Activated gamma-delta T cell (primary cell): Measurements from ENCODE around the gene MIOX.

Source experiments
- DNase-seq: peaks from one replicate; lab custom pipeline; 2025; lab: John Stamatoyannopoulos, UW

Gene MIOX

DNA sequence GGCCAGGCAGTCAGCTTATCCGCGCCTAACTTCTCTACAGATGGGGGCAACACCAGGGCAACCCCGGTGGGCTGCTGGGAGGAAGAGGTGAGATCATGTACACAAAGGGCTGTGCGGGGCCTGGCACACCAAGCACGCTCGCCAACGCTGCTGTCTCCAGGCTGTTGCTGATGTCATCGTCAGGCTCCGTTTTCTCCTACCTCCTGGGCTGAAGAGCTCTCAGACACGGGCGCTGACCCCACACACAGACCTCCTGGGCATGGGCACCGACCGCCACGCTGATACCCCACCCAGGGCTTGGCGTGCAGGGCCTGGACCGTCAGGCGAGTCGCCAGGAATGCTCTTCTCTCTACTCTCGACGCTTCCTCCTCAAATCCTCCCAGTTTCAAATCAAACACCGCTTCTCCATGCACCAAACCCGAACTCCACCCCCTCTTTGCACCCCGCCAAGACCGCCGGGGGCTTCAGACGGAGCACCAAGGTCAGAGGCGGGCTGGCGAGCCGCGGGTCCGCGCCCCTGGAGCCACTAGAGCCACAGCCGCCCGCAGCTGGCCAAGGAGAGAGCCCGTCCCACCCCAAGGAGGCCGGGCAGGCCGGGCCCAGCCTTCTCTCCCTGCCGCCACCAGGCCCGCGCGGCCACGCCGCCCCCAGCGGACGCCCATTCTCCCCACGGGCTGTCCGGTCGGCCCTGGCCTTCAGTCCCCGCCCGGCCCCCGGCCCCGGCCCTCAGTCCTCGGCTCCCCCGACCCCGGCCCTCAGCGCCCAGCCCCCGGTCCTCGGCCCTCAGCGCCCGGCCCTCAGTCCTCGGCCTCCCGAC, 12.6 kb upstream of the MIOX start:
- no peak for DNase-seq

DNA sequence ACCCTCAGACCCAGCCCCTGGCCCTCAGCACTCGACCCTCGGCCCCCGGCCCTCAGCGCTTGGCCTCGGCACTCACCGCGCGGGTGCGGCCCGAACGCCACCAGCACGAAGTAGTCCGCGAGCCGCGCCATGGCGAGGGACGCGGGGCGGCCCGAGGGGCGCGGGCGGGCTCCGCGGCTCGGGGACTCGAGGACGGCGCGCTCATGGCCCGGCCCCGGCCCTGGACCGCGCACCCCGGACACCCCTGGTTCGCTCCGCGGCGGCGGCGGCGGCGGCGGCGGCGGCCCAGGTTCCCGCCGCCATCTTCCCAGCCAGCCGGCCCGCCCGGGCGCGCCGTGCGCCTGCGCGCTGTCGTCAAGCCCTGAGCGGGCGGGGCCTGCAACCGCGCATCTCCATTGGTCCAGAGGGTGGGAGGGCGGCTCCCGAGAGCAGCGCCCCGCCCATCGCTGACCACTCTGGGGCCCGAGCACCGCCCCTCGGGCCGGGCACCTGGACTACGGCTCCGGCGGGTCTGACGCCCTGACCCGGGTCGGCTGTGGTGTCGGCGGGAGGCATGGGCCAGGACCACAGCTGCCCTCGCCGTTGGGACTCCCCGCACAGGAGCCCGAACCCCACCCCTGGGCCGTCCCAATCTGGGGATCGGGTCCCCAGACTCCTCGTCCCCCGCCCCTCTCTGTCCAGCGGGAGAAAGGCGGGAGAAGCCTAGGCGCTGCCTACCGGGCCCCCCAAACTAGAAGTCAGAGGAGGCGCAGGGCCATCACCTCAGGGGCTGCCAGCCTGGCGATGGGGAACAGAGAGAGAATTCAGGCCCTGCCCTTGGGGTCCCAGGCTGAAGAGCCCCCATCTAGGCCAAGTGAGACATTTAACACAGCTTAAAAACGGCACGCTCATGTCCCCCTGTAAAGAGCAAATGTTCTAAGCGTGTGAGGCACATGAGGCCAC, 11.7 kb upstream of the MIOX start, which contains the start of gene SBF1:
Gene SBF1 (minus strand): TSS at position 326 of the 942 bp plus-strand sequence. CDS start 195 bp downstream, at position 131.
- DNase-seq, result peak; percentile 83

DNA sequence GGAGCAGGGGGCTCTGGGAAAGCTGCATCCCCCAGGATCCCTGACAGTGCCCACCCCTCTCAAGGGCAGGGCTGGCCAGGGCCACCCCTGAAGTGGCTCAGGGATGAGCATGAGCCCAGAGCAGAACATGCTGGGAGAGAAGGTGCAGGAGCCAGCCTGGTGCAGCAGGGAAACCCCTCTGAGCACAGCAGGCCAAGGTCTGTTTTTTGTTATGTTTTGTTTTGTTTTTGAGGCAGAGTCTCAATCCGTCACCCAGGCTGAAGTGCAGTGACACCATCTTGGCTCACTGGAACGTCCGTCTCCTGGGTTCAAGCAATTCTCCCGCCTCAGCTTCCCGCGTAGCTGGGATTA, 11.0 kb upstream of the MIOX start:
- no peak for DNase-seq

DNA sequence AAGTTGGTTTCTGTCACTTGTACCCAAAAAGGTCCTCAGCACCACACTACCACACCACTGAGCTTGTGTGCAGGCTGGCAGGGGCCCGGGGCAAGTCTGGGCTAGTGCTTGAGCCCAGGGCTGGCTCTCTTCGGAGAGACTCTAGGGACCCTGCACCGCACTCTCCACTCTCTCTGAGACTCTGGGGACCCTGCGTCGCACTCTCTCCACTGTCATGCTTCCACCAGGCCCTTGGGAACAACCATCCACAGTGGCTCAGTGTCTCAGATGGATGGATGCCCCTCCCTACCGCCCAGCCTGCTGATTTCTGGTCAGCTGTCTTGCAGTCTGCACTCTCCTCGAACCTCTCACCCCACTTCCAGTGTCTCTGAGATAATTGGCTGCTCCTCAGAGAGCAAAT, 9.8 kb upstream of the MIOX start:
- DNase-seq, result no peak

DNA sequence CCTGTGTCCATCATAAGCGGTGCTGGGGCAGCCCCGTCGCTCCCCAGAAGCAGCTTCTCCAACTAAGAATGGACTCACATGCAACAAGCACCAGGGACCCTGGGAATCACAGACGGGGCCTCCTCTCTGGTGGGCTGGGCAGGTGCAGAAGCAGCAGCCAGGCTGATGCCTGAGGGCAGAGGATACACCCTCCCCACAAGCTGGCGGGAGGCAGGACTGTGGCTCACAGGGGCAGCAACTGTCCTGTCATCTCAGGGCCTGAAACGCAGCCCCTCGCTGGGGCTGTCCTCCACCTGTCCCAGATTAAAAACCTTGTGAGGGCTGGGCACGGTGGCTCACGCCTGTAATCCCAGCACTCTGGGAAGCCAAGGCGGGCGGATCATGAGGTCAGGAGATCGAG, 8.7 kb upstream of the MIOX start:
- DNase-seq, result no peak

DNA sequence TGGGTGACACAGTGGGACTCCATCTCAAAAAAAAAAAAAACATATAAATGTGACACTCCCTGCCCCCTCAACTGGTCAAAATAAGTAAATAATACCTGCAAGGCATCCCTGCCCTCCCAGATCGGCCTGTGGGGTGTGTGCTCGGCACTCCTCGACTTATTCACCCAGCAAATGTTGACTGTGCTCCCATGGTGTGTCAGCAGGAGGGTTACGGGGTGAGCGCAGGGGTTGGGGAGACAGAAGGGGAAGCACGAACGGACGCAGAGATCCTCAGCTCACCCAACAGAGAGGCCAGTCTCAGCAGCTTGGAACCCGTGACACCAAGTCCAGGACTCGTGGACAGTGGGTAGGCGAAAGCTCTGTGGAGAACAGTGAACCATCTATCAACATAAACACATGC, 6.9 kb upstream of the MIOX start:
- DNase-seq, result no peak

DNA sequence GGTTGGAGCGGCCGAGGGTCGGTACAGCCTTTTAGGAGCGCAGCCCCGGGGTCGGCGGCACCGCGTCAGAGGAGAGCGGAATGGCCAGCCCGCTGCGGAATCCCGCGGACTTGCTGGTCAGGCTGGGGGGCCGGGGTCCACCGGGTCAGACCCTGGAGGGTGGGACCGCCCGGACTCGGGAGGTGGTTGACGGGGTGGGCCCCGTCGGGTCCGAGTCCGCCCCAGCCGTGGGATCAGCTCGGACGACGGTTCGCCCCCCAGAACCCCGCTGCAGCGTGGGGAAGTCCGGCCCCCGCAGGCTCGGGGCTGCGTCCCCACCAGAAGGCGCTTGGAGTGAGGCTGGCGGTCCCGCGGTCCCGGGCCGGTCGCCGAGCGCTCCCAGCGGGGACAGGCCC, 5.6 kb upstream of the MIOX start:
- no peak for DNase-seq

DNA sequence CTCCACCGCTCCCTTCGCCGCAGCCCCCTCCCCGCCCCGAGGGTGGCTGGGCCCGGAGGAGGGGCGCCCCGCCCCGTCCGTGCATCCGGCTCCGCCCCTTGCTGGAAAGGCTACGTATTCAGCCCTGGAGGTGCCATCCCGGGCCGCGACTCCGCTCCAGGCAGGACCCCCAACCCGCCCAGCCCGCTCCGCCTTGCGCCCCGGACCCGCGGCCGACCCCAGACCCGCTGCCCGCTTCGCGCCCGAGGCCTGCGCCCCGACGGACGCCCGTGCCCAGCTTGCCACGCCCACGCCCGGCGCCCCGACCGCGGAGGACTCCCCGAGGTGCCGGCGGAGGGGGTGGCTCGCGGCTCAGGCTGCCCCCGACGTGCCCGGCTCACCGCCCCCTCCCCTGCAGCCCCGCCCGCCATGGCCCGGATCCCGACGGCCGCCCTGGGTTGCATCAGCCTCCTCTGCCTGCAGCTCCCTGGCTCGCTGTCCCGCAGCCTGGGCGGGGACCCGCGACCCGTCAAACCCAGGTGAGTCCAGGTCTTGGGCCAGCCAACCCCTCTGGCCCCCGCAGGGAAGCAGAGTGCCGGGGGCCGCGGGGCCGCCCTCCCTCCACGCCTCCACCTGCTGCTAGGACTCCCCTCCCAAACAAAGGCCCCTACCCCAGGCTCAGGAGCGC, 5.1 kb upstream of the MIOX start, which contains the start of gene ADM2:
Gene ADM2 (plus strand): TSS at position 104 of the 667 bp plus-strand sequence. CDS start 305 bp downstream, at position 409.
- DNase-seq, result peak; percentile 53

DNA sequence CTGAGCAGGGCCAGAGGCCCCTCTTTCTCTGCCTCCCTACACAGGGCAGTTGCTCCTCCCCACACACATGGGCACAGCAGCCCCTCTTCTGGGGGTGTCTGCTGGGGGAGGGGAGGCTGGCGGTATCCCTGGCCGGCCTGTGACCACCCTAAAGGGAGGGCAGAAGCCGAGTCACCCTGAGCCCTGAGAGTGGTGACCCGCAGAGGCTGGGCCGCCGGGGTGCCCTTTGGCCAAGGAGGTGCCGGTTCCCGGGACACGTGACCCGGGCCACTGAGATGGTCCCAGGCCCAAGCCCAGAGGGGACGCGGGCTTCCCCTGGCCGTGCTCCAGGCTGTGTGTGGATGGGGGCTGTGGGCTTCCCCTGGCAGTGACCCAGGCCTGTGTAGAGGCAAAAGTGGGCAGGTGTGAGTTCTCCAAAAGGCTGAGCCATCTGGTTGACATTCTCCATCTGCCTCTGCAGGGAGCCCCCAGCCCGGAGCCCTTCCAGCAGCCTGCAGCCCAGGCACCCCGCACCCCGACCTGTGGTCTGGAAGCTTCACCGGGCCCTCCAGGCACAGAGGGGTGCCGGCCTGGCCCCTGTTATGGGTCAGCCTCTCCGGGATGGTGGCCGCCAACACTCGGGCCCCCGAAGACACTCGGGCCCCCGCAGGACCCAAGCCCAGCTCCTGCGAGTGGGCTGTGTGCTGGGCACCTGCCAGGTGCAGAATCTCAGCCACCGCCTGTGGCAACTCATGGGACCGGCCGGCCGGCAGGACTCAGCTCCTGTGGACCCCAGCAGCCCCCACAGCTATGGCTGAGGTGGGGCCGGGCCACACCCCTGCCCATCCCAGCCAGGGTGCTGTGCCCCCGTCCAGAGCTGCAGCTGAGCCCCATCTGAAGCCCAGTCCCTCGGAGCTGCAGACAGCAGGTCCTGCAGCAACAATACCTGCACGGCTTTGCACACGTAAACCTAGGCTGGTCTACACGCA, 4.3 kb upstream of the MIOX start:
- no peak for DNase-seq

DNA sequence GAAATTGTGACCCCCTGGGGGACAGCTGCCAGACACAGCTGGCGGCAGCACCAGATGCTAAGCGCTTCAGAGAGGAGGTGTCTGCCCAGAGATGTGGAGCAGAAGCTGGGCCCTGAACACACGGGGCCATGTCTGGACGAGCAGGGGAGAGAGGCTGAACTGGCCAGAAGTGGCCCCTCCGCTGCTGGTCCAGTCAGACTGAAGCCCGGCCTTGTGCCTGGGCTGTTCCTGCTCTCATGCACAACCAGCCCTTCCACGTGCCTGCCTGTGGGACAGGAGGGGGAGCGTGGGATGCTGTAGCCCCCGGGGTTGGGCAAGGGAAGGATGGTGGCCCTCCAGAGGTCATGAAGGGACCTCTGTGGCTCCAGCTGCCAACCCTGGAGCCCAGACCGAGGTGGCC, 3.6 kb upstream of the MIOX start:
- DNase-seq, result no peak

DNA sequence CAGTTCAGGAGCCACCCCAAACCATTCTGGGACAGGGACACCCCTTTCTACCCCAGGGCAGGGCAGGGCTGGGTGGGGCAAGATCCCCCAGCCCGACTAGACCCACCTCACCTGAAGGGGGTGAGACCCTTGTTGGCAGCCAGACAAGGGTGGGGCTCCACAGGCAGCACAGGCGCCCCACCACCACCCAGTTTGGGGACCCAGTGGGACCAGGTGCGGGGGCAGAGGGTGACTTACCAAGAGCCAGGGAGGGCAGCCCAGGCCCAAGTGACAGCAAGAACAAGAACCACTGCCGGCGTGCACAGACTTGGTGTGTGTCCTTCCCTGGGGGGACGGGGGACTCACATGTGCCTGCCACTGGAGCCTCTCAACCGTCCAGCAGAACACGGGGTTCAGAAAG, 3.1 kb upstream of the MIOX start:
- no peak for DNase-seq

DNA sequence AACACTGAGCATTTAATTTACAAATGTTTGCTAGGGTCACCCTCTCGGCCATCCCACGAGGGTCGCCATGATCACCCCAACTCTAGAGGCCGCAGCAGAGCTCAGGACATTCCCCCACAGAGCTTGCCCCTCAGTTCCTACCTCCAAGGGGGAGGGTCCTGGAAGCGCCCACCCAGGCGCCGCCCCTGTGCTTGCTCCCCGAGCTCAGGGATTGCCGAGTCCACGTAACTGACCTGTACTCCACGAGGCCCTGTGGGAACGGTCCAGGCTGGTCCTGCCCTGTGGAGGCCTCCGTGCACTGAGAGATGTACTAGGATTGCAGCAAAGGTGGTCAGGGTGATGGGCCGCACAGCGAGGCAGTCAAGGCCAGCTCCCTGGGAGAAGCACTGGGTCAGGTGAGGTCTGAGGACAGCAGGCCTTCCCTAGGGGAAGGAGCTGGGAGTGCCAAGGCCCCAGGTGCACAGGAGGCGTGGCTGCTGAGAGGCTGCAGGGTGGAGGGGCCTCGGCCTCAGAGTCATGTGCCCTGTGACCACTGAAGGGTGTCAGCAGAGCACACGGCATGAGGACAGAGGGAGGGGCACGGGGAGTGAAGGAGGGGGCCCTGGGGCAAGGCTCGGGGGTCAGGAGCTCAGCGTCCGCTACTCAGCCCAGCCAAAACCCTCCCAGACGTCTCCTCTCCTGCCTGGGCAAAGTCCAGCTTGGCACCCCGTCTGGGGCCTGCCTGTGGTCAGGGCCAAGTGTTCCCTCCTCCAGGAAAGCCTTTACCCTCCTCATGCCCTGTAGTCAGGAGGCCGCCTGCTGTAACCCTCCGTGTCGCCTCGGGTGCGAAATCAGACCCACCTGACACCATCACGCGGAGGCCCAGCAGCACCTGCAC, 2.4 kb upstream of the MIOX start:
- DNase-seq, result no peak

DNA sequence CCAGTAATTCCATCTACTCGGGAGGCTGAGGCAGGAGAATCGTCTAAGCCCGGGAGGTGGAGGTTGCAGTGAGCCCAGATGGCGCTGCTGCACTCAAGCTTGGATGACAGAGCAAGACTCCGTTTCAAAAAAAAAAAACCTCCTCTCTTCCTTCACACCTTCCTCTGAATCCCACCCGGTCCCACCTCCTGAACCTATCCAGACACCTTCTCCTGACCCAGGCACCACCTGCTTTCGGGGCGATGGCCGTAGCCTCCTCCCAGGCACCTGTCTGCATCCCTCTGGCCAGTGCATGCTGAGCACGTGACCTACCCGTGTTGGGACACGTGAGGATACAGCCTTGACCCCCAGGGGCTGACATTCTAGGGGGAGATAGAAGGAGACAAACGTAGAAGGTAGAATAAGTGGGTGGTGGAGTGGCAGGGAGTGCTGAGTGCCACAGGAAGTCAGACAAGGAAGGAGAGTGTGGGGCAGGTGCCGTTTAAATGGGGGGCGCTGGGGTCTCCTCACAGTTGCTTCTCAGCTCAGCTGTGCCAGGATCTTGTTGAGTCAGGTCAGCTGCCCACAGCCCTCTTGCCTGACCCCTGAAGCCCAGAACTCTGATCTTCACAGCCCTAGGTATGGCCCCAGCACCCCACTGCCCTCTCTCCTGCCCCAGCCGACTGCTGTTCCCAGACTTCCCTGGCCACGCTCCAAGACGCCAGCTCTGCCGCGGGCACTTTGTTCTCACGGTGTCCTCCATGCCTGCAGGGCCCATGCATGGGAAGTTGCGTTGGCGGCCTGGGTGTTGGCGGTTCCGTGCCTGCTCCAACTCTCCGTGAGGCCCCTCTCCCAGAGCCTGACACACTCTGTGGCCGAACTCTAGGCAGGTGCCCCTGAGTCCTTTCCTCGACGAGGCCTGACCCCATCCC, 1.2 kb upstream of the MIOX start:
- DNase-seq, result no peak

DNA sequence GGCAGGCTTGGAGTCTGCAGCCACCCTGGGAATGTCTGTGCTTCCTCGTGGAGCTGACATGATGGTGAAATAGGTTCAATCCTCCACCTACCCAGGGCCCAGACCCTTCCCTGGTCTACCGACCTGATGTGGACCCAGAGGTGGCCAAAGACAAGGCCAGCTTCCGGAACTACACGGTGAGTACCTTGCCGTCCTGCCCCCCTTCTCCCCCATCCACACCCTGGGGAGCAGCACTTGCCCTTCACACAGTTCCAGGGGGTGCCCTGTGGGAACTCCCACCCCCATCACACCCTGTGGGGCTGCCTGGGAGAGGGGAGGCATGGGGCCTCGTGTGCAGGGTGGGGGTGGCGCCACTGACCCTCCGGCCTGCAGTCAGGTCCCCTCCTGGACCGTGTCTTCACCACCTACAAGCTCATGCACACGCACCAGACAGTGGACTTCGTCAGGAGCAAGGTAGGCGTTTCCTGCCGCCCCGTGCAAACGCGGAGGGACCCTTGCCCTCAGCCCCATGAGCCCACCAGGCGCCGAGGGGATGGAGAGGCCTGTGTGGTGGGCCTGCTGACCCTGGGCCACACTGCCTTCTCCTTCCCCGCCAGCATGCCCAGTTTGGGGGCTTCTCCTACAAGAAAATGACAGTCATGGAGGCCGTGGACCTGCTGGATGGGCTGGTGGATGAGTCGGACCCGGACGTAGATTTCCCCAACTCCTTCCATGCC, 789 bp downstream of the MIOX start:
- no peak for DNase-seq

DNA sequence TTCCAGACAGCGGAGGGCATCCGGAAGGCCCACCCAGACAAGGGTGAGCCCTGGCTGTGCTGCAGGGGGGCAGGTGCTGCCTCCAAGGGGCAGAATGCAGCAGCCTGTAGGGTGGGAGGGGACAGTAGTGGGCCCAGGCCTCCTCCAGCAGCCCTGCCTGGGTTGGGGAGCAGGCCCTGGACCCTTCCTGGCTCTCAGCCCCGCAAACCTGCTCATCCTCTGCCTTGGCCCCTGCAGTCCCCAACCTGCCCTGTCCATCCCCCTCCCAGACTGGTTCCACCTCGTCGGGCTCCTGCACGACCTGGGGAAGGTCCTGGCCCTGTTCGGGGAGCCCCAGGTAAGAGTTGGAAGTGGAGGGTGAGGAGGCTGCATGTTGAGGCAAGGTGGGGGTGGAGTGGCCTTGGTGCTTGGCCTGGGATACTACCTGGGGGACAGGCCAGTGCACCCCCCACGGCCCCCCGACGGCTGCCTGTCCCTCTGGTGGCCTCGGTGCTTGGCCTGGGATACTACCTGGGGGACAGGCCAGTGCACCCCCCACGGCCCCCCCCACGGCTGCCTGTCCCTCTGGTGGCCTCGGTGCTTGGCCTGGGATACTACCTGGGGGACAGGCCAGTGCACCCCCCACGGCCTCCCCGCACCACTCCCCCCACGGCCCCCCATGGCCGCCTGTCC, 1.5 kb downstream of the MIOX start:
- no peak for DNase-seq

DNA sequence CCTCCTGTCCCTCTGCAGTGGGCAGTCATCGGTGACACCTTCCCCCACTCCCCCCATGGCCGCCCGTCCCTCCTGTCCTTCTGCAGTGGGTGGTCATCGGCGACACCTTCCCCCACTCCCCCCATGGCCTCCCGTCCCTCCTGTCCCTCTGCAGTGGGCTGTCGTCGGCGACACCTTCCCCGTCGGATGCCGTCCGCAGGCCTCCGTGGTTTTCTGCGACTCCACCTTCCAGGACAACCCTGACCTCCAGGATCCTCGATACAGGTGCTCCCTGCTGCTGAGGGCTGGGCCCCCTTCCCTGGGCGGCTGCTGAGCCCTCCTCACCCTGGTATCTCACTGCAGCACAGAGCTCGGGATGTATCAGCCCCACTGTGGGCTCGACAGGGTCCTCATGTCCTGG, 2.2 kb downstream of the MIOX start:
- no peak for DNase-seq

DNA sequence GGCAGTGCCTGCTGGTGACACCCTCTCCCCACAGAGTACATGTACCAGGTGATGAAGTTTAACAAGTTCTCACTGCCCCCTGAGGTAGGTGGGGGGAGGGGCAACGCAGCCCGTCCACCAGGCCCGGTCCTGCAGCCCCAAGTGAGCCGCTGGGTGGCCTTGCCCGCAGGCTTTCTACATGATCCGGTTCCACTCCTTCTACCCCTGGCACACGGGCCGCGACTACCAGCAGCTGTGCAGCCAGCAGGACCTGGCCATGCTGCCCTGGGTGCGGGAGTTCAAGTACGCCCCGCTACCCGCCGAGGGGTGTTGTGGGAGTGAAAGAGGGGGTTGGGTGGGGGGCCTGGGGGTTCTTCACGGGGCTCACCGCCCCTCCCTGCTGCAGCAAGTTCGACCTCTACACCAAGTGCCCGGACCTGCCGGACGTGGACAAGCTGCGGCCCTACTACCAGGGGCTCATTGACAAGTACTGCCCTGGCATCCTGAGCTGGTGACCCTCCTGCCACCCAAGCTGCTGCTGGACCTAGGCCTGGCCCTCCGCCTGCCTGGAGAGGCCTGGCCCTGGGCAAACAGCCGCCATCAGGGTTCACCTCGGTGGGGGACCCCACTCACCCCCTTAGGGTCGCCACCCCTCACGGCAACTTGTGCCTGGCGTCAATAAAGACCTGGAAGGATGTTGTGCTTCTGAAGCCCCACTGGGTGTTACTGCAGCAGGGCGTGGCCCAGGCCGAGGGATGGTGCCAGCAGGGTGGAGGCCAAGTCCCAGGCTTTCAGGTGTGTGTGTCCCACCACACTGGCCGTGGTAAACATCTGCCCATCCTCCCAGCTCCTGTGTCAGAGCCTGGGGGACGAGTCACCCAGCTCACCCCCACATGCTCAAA, 2.9 kb downstream of the MIOX start:
- DNase-seq, result no peak
